SK-MEL-5 (cell line): ENCODE results near the gene ELP6. TPM values are rescaled to one million over a fixed set of nuclear protein-coding genes. Genes with fewer than 3 reads are reported as not detected.
A peak's percentile ranks its signal among the peaks of the same experiment; 100 is the strongest.
"Not testable (repeated sequence)": the region's sequence is repeated elsewhere in the genome, so short reads cannot be mapped to it uniquely, and the experiment has no call there.

Experiments
- DNase-seq: peaks from one replicate; pipeline ENCODE4 v3.0.0-alpha.2; 2016; ENCODE audit warnings: low read depth, low spot score
- in situ Hi-C: cut with HindIII; loops from 2 replicates; pipeline ENCODE4 v1.10.0; 2016; ENCODE audit warnings: low sequenced_read_pairs, high pct_unique_total_duplicates, low pct_unique_long_range_greater_than_20kb
- small RNA-seq, 2 experiments: library from RNA; depleted of rRNA; stranded (forward); fragments of <200 nt; gene quantifications; one replicate each; pipeline ENCODE3, GENCODE V24; 2014
- total RNA-seq: library from RNA; depleted of rRNA; stranded (reverse); fragments of >200 nt; shearing (Covaris generic); gene quantifications from 2 replicates; pipeline ENCODE4 v1.2.3, GENCODE V29; 2014; rRNA removed

Gene ELP6
- total RNA-seq, 1 experiment from 2014 or later: 39.4 TPM

DNA sequence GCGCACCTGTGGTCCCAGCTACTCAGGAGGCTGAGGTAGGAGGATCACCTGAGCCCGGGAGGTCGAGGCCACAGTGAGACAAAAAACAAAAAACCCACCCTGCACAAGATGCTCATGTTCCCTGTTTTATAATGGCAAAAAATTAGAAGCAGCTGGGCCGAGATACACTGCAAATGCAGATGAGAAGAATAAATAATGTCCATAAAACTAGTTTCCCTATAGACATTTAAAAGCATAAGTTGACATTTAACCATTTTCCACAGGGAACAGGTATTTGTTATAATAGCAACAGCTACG is 37.2 kb downstream of the ELP6 start:
- in situ Hi-C loops: no loop called here
- no peak for DNase-seq

DNA sequence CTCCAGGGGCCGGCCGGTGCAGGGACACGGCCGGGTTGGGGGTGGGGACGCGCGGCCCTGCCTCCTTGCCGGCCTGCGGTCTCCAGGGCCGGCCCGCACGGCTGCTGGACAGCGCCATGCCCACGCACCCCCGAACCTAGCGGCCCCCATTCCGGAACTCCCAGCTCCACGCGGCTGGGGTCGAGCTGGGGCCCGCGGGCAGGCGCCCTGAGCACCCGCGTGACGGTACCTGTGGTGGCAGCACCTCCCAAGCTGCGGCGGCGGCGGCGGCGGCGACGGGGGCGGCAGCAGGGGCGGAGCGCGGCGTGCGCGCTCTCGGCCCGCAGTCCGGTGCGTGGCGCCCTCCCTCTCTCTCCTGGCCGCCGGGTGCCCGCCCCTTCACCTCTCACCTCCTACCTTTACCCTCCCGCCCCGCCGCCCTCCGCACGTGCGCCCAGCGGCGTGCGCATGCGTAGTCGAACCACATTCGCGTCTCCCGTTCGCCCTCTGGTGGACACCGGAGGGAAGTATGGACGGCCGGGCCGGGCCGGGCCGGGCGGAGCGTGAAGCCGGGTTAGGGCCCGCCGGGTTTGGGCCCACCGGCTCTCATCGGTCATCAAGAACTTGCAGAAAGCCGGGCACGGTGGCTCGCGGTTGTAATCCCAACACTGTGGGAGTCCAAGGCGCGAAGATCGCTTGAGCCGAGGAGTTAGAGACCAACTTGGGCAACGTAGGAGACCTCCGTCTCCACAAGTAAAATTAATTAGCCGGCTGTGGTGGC is 37.8 kb downstream of the ELP6 start, which contains the start of gene SCAP:
TSS of gene SCAP (minus strand) at position 372 of the 760 bp plus-strand sequence. CDS start 32,948 bp downstream, outside the sequence.
- in situ Hi-C loops: no loop called here
- peak; percentile 90 for DNase-seq

DNA sequence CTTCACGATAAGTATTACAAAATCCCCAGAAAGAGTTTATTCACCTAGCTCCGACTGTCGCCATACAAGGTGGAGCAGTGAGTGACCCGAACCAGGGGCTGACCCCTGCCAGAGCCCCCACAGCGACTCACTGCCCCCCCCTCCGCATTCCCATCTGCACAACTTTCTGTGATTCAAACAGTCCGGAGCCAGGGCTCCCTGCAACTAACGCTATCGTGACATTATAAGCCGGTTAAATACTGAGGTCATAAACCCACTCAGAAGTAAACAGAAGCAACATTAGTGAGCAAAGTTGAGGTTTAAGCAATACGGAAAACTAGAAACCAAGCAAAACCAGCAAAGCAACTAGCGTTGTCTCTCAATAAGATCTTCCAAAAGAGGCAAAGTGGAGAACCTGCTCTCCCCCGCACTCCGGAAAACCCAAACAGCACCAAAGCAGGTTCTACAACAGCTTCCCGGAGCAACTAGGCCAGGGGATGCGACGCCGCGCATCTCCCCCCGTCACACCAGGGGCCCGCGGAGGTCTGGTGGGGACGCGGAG is 38.4 kb downstream of the ELP6 start:
- in situ Hi-C loops: no loop called here
- DNase-seq: no peak

DNA sequence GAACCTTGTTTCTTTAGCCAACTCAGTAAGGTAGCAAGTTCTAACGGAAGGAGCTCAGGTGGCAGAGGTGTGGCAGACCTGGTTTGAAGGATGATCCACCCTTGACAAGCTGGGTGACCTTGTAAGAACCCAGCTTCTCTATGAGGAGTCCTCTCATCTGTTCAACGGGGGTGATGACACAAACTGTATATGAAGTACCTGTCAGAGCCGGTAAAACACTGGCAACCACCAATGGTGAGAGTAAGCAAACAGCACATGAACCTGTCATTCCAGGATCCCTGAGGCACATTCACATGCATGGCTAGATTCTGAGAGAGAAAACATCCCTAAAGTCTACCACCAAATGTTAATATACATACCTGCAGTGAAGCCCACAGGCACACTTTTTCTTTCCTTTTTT is 40.1 kb downstream of the ELP6 start:
- DNase-seq: no peak
- in situ Hi-C loops: no loop called here

DNA sequence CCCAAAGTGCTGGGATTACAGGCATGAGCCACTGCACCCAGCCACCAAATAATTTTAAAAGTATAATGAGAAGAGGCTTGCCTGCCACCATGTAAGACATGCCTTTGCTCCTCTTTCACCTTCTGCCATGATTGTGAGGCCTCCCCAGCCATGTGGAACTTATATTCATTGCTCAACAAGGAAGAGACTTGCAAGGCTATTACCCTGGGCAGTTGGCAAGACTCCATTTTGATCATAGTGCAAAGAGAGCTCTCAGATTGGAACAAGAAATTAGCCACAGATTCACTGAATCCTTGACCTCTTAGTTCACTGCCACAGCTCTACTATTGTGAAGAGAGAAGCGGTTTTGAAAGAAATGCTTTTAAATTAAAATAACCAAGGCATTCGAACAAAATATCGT is 43.9 kb downstream of the ELP6 start:
- DNase-seq: no peak
- in situ Hi-C loops: no loop called here

DNA sequence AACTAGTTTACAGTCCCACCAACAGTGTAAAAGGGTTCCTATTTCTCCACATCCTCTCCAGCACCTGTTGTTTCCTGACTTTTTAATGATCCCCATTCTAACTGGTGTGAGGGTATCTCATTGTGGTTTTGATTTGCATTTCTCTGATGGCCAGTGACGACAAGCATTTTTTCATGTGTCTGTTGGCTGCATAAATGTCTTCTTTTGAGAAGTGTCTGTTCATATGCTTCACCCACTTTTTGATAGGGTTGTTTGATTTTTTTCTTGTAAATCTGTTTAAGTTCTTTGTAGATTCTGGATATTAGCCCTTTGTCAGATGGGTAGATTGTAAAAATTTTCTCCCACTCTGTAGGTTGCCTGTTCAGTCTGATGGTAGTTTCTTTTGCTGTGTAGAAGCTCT is 45.2 kb downstream of the ELP6 start:
- in situ Hi-C loops, DNase-seq: not testable (repeated sequence)

DNA sequence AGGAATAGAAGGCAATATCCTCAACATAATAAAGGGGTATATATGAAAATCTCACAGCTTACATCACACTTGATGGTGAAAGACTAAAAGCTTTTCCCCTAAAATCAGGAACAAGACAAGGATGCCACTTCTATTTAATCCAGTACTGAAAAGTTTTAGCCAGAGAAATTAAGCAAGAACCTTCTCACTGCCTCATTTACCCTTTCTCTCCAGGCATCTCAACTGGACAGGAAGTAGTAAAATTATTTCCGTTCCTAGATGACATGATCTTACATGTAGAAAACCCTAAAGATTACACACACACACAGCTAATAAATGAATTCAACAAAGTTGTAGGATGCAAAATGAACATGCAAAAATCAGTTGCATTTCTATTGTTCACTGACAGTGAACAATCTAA is 48.9 kb downstream of the ELP6 start:
- in situ Hi-C loops: no loop called here
- no peak for DNase-seq

DNA sequence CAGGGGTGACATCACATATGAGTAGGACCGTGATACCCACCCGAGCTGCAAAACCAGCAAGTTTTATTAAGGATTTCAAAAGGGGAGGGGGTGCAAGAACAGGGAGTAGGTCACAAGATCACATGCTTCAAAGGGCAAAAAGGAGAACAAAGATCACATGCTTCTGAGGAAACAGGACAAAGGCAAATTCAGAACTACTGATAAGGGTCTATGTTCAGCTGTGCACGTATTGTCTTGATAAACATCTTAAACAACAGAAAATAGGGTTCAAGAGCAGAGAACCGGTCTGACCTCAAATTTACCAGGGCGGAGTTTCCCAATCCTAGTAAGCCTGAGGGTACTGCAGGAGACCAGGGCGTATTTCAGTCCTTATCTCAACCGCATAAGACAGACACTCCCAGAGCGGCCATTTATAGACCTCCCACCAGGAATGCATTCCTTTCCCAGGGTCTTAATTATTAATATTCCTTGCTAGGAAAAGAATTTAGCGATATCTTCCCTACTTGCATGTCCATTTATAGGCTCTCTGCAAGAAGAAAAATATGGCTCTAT is 53.9 kb downstream of the ELP6 start:
- in situ Hi-C loops, DNase-seq: not testable (repeated sequence)

DNA sequence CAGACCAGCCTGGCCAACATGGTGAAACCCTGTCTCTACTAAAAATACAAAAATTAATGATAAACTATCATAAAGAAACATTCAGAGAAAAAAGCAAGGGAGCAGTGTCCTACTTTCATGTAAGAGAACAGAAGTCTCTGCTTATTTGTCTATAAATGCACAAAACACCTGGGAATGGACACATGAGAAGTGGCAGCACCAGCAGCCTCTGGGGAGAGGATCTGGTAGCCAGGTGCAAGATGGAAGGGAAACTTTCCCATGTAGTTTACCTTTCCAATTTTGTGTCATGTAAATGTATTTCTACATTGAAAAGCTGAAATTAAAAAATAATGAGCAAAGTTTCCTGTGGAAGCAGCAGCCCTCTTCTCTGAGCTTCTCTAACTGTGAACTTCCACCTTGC is 56.5 kb downstream of the ELP6 start:
- in situ Hi-C loops: no loop called here
- no peak for DNase-seq

DNA sequence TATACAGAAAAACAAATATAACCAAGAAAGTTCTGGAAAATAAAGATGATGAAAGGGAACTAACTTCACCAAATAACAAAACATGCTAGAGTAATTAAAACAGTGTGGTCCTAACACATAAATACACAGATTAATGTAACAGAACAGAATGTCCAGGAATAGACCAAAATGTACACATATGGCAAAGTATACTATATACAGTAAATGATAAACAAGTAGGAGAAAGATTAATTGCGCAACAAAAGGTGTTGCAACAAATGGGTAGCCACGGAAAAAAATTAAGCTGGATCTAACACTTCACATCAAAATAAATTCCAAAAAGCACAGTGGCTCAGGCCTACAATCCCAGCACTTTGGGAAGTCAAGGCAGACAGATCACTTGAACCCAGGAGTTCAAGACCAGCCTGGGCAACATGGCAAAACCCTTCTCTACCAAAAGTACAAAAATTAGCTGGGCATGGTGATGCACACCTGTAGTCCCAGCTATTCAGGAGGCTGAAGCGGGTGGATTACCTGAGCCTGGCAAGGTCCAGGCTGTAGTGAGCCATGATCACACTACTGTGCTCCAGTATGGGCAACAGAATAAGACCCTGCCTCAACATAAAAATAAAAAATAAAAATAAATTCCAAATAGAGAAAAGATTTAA is 57.6 kb downstream of the ELP6 start:
- in situ Hi-C loops: no loop called here
- DNase-seq: no peak

DNA sequence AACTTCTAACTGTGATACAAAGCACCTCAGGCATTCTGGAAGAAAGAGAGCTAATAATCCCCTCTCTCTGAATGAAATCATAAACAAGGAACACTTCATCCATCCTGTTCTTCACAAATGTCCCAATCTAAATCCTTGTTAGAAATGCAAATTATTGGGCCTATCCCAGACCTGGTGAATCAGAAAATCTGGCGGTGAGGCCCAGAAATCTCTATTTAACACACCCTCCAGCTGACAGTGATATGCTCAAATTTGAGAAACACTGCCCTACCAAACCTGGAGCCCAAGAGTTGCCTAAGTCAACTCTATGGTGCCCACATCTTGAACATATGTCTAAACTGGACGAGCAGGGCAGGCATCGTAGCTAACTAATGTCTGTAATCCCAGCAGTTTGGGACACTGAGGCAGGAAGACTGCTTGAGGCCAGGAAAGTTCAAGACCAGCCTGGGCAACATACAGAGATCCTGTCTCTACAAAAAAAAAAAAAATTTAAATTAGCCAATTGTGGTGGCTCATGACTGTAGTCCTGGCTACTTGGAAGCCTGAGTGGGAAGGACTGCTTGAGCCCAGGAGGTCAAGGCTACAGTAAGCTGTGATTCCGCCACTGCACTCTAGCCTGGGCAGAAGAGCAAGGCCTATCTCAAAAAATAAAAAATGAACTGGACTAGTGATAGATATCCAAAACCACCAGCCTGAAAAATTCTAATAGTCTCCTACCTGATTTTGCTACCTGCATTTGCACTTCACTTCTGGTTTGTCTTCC is 60.9 kb downstream of the ELP6 start:
- DNase-seq: no peak
- in situ Hi-C loops: no loop called here

Small RNAs within 50 kb of the gene (small RNA-seq; reads per million reads assigned to genes)
- 0 reads per million in 2 experiments for gene AC099778.2
- 0 reads per million in 2 experiments for gene RN7SL870P

Other genes starting within 250 kb of the ELP6 start
- gene KIF9, start 230.9 kb downstream of the ELP6 start, total RNA-seq: 8.0 and 14.3 TPM in 2 replicates
- 14.9 TPM in 2 replicates for gene KLHL18, start 230.8 kb downstream of the ELP6 start, total RNA-seq
- gene PTPN23, start 132.7 kb downstream of the ELP6 start, total RNA-seq: 9.9 and 13.0 TPM in 2 replicates
- gene SCAP, start 37.8 kb downstream of the ELP6 start, total RNA-seq: 58.9 and 60.7 TPM in 2 replicates
- 3.8 and 4.3 TPM in 2 replicates for gene CSPG5, start 65.2 kb upstream of the ELP6 start, total RNA-seq